ENCODE measurements around the gene ALPL. TPM values are rescaled to one million over a fixed set of nuclear protein-coding genes. Genes with fewer than 3 reads are reported as not detected.

The ALPL gene
- total and polyA plus RNA-seq, 2 donors (not counting 1 experiment from before 2014, with no cell fraction given), result 1.3 to 3.6 TPM

DNA sequence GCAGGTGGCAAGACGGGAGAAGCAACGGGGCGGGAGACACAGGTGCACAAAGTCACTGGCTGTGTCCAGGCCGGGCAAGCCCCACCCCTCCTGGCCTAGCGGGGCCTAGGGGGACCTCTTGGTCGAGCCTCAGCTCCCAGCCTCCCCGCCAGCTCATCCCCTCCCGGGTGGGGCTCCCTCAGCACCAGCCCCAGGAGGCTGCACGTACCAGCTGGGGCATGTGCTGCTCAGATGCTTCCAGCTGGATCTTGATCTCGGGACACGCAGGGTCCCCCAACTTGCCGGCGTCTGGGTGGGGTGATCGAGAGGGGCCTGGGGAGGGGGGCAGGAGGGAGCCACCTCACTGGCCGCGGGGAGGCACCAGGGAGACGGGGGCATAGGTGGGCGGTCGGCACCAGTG, 88.5 kb downstream of the ALPL start:
- Histone ChIP-seq H4K20me1 (ENCODE audit: control insufficient read depth, extremely low read depth, insufficient read depth, low read length) (no peaks in the 10 kb centered on the region), H3K79me2 (ENCODE audit: control insufficient read depth, insufficient read depth, low read length) (no peaks in the 10 kb centered on the region), H3K36me3 (ENCODE audit: control insufficient read depth, insufficient read depth, low read length) (no peaks in the 10 kb centered on the region), H3K4me1 (ENCODE audit: control insufficient read depth, extremely low read depth, insufficient read depth, low read length) (no peaks in the 10 kb centered on the region), H2AFZ (ENCODE audit: low read length) (no peak overlapping the region), H3K27ac (ENCODE audit: insufficient read depth, low read length) (no peak overlapping the region), H3K27me3 (ENCODE audit: control insufficient read depth, insufficient read depth, low read length) (no peaks in the 10 kb centered on the region), H3K4me3 (replicated peaks in 1 of 4; ENCODE audit: control extremely low read depth in 1 of 4, insufficient read depth in 1 of 4, low read depth in 3 of 4, low read length in 4 of 4) (no peak overlapping the region), H3K4me2 (ENCODE audit: extremely low read depth, insufficient read depth, low read length) (no peak overlapping the region), H3K9ac (ENCODE audit: insufficient read depth, low read length) (no peak overlapping the region), H3K9me3 (ENCODE audit: control insufficient read depth, insufficient read depth, low read depth, low read length) (no peaks in the 10 kb centered on the region)
- no peak for TF ChIP-seq EZH2 (IDR thresholded peaks at IDR 0.05; ENCODE audit: low read length, missing control alignments)
- TF ChIP-seq, protein P1, sequence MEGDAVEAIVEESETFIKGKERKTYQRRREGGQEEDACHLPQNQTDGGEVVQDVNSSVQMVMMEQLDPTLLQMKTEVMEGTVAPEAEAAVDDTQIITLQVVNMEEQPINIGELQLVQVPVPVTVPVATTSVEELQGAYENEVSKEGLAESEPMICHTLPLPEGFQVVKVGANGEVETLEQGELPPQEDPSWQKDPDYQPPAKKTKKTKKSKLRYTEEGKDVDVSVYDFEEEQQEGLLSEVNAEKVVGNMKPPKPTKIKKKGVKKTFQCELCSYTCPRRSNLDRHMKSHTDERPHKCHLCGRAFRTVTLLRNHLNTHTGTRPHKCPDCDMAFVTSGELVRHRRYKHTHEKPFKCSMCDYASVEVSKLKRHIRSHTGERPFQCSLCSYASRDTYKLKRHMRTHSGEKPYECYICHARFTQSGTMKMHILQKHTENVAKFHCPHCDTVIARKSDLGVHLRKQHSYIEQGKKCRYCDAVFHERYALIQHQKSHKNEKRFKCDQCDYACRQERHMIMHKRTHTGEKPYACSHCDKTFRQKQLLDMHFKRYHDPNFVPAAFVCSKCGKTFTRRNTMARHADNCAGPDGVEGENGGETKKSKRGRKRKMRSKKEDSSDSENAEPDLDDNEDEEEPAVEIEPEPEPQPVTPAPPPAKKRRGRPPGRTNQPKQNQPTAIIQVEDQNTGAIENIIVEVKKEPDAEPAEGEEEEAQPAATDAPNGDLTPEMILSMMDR (conservative IDR thresholded peaks at IDR 0.05 in 1 of 2, IDR thresholded peaks at IDR 0.05 in 1 of 2; ENCODE audit: low read depth in 1 of 2, low read length in 2 of 2), result no peak
- no peak for DNase-seq (ENCODE audit: low read depth in 2 of 2)

DNA sequence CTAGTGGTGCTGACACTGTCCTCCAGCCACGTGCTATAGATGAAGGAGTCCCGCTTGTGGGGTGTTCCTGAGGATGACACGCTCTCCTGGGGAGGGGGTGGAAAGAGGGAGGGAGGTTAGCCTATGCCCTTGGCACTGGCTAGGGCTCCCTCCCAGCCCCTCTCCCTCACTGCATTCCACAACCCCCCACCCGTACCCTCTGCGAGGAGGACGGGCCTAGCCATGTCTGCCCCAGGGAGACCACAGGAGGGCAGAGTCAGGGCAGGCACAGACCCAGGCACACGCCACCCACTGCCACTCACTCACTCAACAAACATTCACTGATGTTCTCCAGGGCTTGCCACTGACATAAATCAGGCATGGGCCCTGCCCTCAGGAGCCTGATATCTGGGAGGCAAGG, 89.2 kb downstream of the ALPL start:
- DNase-seq (ENCODE audit: low read depth in 2 of 2), result no peak
- Histone ChIP-seq H3K27ac (ENCODE audit: insufficient read depth, low read length) (no peak overlapping the region), H3K36me3 (ENCODE audit: control insufficient read depth, insufficient read depth, low read length) (no peaks in the 10 kb centered on the region), H3K4me3 (replicated peaks in 1 of 4; ENCODE audit: control extremely low read depth in 1 of 4, insufficient read depth in 1 of 4, low read depth in 3 of 4, low read length in 4 of 4) (no peak overlapping the region), H3K4me2 (ENCODE audit: extremely low read depth, insufficient read depth, low read length) (no peak overlapping the region), H3K4me1 (ENCODE audit: control insufficient read depth, extremely low read depth, insufficient read depth, low read length) (no peaks in the 10 kb centered on the region), H4K20me1 (ENCODE audit: control insufficient read depth, extremely low read depth, insufficient read depth, low read length) (no peaks in the 10 kb centered on the region), H3K9ac (ENCODE audit: insufficient read depth, low read length) (no peak overlapping the region), H3K79me2 (ENCODE audit: control insufficient read depth, insufficient read depth, low read length) (no peaks in the 10 kb centered on the region), H2AFZ (ENCODE audit: low read length) (no peak overlapping the region), H3K27me3 (ENCODE audit: control insufficient read depth, insufficient read depth, low read length) (no peaks in the 10 kb centered on the region), H3K9me3 (ENCODE audit: control insufficient read depth, insufficient read depth, low read depth, low read length) (no peaks in the 10 kb centered on the region)
- TF ChIP-seq, protein P1 (conservative IDR thresholded peaks at IDR 0.05 in 1 of 2, IDR thresholded peaks at IDR 0.05 in 1 of 2; ENCODE audit: low read depth in 1 of 2, low read length in 2 of 2), result no peak
- TF ChIP-seq EZH2 (IDR thresholded peaks at IDR 0.05; ENCODE audit: low read length, missing control alignments), result no peak

DNA sequence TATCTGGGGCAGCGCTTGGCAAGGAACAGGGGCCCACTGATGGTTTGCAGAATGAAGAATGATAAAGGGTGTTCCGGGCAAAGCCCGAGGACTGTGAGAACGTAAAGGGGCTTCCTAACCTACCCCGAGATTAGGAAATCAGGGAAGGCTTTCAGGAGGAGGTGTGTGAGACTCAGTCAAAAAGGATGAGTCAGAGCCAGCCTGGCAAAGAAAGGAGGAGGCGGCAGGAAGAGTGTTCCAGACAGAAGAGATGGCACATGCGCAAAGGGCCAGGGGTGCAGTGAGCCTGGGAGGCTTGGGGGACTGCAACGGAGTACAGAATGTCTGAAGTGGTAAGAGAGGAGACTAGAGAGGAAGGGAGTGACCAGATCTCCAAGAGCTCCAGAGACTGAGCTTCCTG, 89.7 kb downstream of the ALPL start:
- no peak overlapping the region for H2AFZ ChIP-seq (ENCODE audit: low read length)
- H3K27ac ChIP-seq (ENCODE audit: insufficient read depth, low read length), result no peak overlapping the region
- no peaks in the 10 kb centered on the region for H3K27me3 ChIP-seq (ENCODE audit: control insufficient read depth, insufficient read depth, low read length)
- H3K4me2 ChIP-seq (ENCODE audit: extremely low read depth, insufficient read depth, low read length), result no peak overlapping the region
- DNase-seq (ENCODE audit: low read depth in 2 of 2), result no peak
- no peak overlapping the region for H3K4me3 ChIP-seq (replicated peaks in 1 of 4; ENCODE audit: control extremely low read depth in 1 of 4, insufficient read depth in 1 of 4, low read depth in 3 of 4, low read length in 4 of 4)
- no peaks in the 10 kb centered on the region for H3K36me3 ChIP-seq (ENCODE audit: control insufficient read depth, insufficient read depth, low read length)
- no peaks in the 10 kb centered on the region for H3K4me1 ChIP-seq (ENCODE audit: control insufficient read depth, extremely low read depth, insufficient read depth, low read length)
- no peaks in the 10 kb centered on the region for H4K20me1 ChIP-seq (ENCODE audit: control insufficient read depth, extremely low read depth, insufficient read depth, low read length)
- H3K9ac ChIP-seq (ENCODE audit: insufficient read depth, low read length), result no peak overlapping the region
- TF ChIP-seq EZH2 (IDR thresholded peaks at IDR 0.05; ENCODE audit: low read length, missing control alignments), result no peak
- TF ChIP-seq, protein P1 (conservative IDR thresholded peaks at IDR 0.05 in 1 of 2, IDR thresholded peaks at IDR 0.05 in 1 of 2; ENCODE audit: low read depth in 1 of 2, low read length in 2 of 2), result no peak
- H3K79me2 ChIP-seq (ENCODE audit: control insufficient read depth, insufficient read depth, low read length), result no peaks in the 10 kb centered on the region
- no peaks in the 10 kb centered on the region for H3K9me3 ChIP-seq (ENCODE audit: control insufficient read depth, insufficient read depth, low read depth, low read length)

Data from fibroblast of lung (primary cell).